Neural progenitor cell (in vitro differentiated cells): ENCODE data around the gene ART5.

Source experiments
- EZH2phosphoT487 ChIP-seq: fragments of 200-600 bp; sonication (generic); IDR thresholded peaks from 2 replicates; pipeline ENCODE4 v1.6.1; 2017; ENCODE audit warnings: antibody characterized with exemption
- TF ChIP-seq, protein P1 (sequence below): fragments of 200-600 bp; sonication (generic); IDR thresholded peaks from 2 replicates; pipeline ENCODE4 v1.5.1; 2017; ENCODE audit warnings: antibody characterized with exemption, mild to moderate bottlenecking

DNA sequence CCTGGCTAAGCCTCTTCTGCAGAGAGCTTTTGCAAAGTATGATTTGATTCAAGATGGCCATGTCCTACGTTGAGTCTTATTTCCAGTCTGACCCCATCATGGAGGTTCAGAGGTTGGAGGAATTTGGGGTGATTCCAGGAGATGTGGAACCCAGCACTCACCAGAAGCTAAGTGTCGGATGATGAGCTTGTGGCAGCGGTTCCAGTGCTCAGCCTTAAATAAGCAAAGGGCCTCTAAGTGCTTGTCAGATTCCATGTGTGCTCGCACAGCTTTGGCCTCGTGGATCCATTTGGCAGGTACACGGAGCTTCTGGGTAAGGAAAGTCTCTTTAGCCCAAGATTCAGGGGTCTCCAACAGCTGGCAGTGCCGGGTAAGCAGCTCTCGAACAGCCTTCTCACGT is 41.2 kb upstream of the ART5 start:
- TF ChIP-seq, protein P1, sequence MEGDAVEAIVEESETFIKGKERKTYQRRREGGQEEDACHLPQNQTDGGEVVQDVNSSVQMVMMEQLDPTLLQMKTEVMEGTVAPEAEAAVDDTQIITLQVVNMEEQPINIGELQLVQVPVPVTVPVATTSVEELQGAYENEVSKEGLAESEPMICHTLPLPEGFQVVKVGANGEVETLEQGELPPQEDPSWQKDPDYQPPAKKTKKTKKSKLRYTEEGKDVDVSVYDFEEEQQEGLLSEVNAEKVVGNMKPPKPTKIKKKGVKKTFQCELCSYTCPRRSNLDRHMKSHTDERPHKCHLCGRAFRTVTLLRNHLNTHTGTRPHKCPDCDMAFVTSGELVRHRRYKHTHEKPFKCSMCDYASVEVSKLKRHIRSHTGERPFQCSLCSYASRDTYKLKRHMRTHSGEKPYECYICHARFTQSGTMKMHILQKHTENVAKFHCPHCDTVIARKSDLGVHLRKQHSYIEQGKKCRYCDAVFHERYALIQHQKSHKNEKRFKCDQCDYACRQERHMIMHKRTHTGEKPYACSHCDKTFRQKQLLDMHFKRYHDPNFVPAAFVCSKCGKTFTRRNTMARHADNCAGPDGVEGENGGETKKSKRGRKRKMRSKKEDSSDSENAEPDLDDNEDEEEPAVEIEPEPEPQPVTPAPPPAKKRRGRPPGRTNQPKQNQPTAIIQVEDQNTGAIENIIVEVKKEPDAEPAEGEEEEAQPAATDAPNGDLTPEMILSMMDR = no peak
- TF ChIP-seq EZH2phosphoT487 = no peak
